ENCODE data around the gene SASS6. TPM values are rescaled to one million over a fixed set of nuclear protein-coding genes. Genes with fewer than 3 reads are reported as not detected.

SASS6 gene
- total and polyA plus RNA-seq, 9 of the 15 experiments (the other 6 are each of a cell fraction or from before 2014, with no cell fraction given), result 11.6 to 34.1 (median 18.0) TPM

DNA sequence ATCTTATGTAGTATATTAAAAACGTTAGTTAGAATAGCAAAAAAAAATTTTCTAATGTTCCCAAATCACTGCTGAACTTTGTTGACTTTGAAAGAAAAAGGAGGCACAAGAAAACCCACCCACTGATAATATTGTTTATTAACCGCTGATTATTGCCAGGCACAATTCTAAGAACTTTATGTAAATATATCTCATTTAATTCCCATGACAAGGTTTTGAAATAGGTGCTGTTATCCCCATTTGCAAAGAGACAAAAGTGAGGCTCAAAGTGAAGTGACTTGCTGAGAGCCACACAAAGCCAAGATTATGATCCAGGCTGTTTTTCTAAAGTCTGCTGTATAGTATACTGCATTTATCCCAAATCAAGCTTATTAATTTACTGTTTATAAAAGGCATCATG lies 56.4 kb downstream of the SASS6 start:
- Histone ChIP-seq H3K4me2 (ENCODE audit: insufficient read depth, low read length) (no peak overlapping the region), H3K27ac (ENCODE audit: extremely low read depth, low read depth, low read length) (no peak overlapping the region), H3K79me2 (ENCODE audit: control insufficient read depth, insufficient read depth, low read length) (no peaks in the 10 kb centered on the region), H2AFZ (ENCODE audit: low read depth, low read length) (no peak overlapping the region), H3K27me3 (ENCODE audit: control insufficient read depth in 2 of 2, insufficient read depth in 2 of 2, low read length in 2 of 2) (no peaks in the 10 kb centered on the region), H4K20me1 (replicated peaks; ENCODE audit: control insufficient read depth, insufficient read depth, low read length) (no peaks in the 10 kb centered on the region), H3K4me1 (replicated peaks in 1 of 2; ENCODE audit: control insufficient read depth in 2 of 2, insufficient read depth in 2 of 2, low read length in 2 of 2) (no peaks in the 10 kb centered on the region), H3K9ac (ENCODE audit: insufficient read depth in 1 of 2, low read depth in 2 of 2, low read length in 2 of 2) (no peak overlapping the region), H3K36me3 (ENCODE audit: control insufficient read depth, insufficient read depth, low read length) (peaks cover 91% of the 10 kb centered on the region), H3K9me3 (replicated peaks; ENCODE audit: control insufficient read depth, insufficient read depth, low read depth, low read length) (no peaks in the 10 kb centered on the region), H3K4me3 (no peak overlapping the region), H3K9me1 (ENCODE audit: control insufficient read depth, insufficient read depth, low read length) (no peaks in the 10 kb centered on the region)
- 70% methylated on average over 2 of the region's 2 CpGs for WGBS (ENCODE audit: insufficient coverage, low coverage, missing lambda C conversion rate)
- ChIA-PET POLR2A (interaction anchor here (1.6 kb wide), 1 partner anchor 9 kb away, joined by 5 read pairs; no protein-coding TSS in a partner anchor), CTCF (ENCODE audit: low intra/inter-chr PET ratio) (no interaction called here)
- no peak for ATAC-seq
- BruUV-seq (replicated peaks), result no TSS peak
- DNase-seq (ENCODE audit: extremely low read depth in 1 of 4, low spot score in 3 of 4), result no peak
- no peak for FAIRE-seq
- TF ChIP-seq NFATC3 (IDR thresholded peaks at IDR 0.05) (no peak), HMG20A (CRISPR knock-in tag; conservative IDR thresholded peaks at IDR 0.05) (no peak), IFI16 (CRISPR knock-in tag; IDR thresholded peaks at IDR 0.05) (no peak)
- in situ Hi-C loops (cut with MboI), result no loop called here
- intact Hi-C loops (cut with micrococcal nuclease), result no loop called here

DNA sequence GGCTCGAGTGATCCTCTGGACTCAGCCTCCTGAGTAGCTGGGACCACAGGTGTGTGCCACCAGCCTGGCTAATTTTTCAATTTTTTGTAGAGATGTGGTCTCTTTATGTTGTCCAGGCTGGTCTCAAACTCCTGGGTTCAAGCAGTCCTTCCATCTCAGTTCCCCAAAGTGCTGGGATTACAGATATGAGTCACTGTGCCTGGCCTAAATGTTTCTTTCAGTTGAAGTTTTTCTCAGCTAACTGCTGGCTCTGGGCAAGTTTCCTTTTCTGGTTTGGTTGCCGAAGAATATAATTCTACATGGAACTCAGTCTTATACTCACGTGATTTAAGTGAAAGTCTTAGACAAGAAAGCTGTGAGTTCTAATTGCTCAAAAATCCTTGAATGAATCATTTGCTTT lies 57.0 kb downstream of the SASS6 start:
- no peaks in the 10 kb centered on the region for H3K9me3 ChIP-seq (replicated peaks; ENCODE audit: control insufficient read depth, insufficient read depth, low read depth, low read length)
- intact Hi-C loops (cut with micrococcal nuclease) (no loop called here), in situ Hi-C loops (cut with MboI) (no loop called here)
- FAIRE-seq (no peak), DNase-seq (ENCODE audit: extremely low read depth in 1 of 4, low spot score in 3 of 4) (no peak), ATAC-seq (no peak)
- no peak overlapping the region for H3K4me3 ChIP-seq
- ChIA-PET POLR2A (interaction anchor here (1.6 kb wide), 1 partner anchor 10 kb away, joined by 5 read pairs; no protein-coding TSS in a partner anchor), CTCF (ENCODE audit: low intra/inter-chr PET ratio) (no interaction called here)
- no peak overlapping the region for H3K27ac ChIP-seq (ENCODE audit: extremely low read depth, low read depth, low read length)
- no TSS peak for BruUV-seq (replicated peaks)
- no peaks in the 10 kb centered on the region for H3K9me1 ChIP-seq (ENCODE audit: control insufficient read depth, insufficient read depth, low read length)
- no peaks in the 10 kb centered on the region for H3K79me2 ChIP-seq (ENCODE audit: control insufficient read depth, insufficient read depth, low read length)
- no peak overlapping the region for H3K9ac ChIP-seq (ENCODE audit: insufficient read depth in 1 of 2, low read depth in 2 of 2, low read length in 2 of 2)
- TF ChIP-seq FOXP1 (CRISPR knock-in tag; IDR thresholded peaks at IDR 0.05) (no peak), ATF7 (IDR thresholded peaks at IDR 0.05) (no peak)
- H2AFZ ChIP-seq (ENCODE audit: low read depth, low read length), result no peak overlapping the region
- H3K4me2 ChIP-seq (ENCODE audit: insufficient read depth, low read length), result no peak overlapping the region
- no peaks in the 10 kb centered on the region for H3K4me1 ChIP-seq (replicated peaks in 1 of 2; ENCODE audit: control insufficient read depth in 2 of 2, insufficient read depth in 2 of 2, low read length in 2 of 2)
- H3K27me3 ChIP-seq (ENCODE audit: control insufficient read depth in 2 of 2, insufficient read depth in 2 of 2, low read length in 2 of 2), result no peaks in the 10 kb centered on the region
- H3K36me3 ChIP-seq (ENCODE audit: control insufficient read depth, insufficient read depth, low read length), result peaks cover 88% of the 10 kb centered on the region
- H4K20me1 ChIP-seq (replicated peaks; ENCODE audit: control insufficient read depth, insufficient read depth, low read length), result no peaks in the 10 kb centered on the region
- 94% methylated on average over 3 of the region's 3 CpGs for WGBS (ENCODE audit: insufficient coverage, low coverage, missing lambda C conversion rate)

All from K562 (cell line).